ENCODE data around the gene MLXIP. TPM values are rescaled to one million over a fixed set of nuclear protein-coding genes. Genes with fewer than 3 reads are reported as not detected.

MLXIP gene
- total and polyA plus RNA-seq, 2 of the 4 experiments (the other 2 are of a cell fraction) = 2.7 to 10.8 TPM

- H3K18ac ChIP-seq (ENCODE audit: low read depth, low read length) = no peak overlapping the region
- no peak overlapping the region for H2AK9ac ChIP-seq (replicated peaks; ENCODE audit: low read depth, low read length, poor library complexity)
- no peak overlapping the region for H3K14ac ChIP-seq (replicated peaks; ENCODE audit: low read depth, low read length)
- H4K20me1 ChIP-seq (ENCODE audit: insufficient read depth, low read length) = peaks cover 53% of the 10 kb centered on the region
- peaks cover 39% of the 10 kb centered on the region for H3K36me3 ChIP-seq (ENCODE audit: control insufficient read depth, insufficient read depth, low read length)
- ChIA-PET POLR2A (ENCODE audit: unreplicated experiment) (no interaction called here), CTCF (interaction anchor here (0.6 to 1.0 kb wide), 2 partner anchors 19 to 36 kb away, joined by 3 to 4 read pairs; no protein-coding TSS in a partner anchor)
- no peak overlapping the region for H3K23ac ChIP-seq (ENCODE audit: low read depth, low read length)
- no peak overlapping the region for H2BK120ac ChIP-seq (ENCODE audit: low read depth, low read length)
- TF ChIP-seq CTCF (conservative IDR thresholded peaks at IDR 0.05; ENCODE audit: low read depth, low read length) (no peak), FOS (IDR thresholded peaks at IDR 0.05; ENCODE audit: low read depth, low read length) (no peak), MXI1 (IDR thresholded peaks at IDR 0.05; ENCODE audit: borderline replicate concordance, low read depth, low read length) (no peak), RAD21 (IDR thresholded peaks at IDR 0.05; ENCODE audit: low read length) (no peak), USF2 (IDR thresholded peaks at IDR 0.05; ENCODE audit: low read depth, low read length) (no peak), POLR2A (IDR thresholded peaks at IDR 0.05; ENCODE audit: low read depth, low read length) (no peak), CEBPB (IDR thresholded peaks at IDR 0.05; ENCODE audit: low read depth, low read length) (no peak), MAFK (IDR thresholded peaks at IDR 0.05; ENCODE audit: low read depth, low read length) (no peak), CHD1 (IDR thresholded peaks at IDR 0.05; ENCODE audit: low read depth, low read length) (no peak), ELK1 (IDR thresholded peaks at IDR 0.05; ENCODE audit: borderline replicate concordance, low read depth, low read length) (no peak), MAZ (IDR thresholded peaks at IDR 0.05; ENCODE audit: borderline replicate concordance, low read depth, low read length) (no peak), NFE2L2 (IDR thresholded peaks at IDR 0.05; ENCODE audit: low read depth, low read length) (no peak), RCOR1 (IDR thresholded peaks at IDR 0.05; ENCODE audit: insufficient replicate concordance, low read length) (no peak), SMC3 (IDR thresholded peaks at IDR 0.05; ENCODE audit: low read depth, low read length) (no peak), RFX5 (IDR thresholded peaks at IDR 0.05; ENCODE audit: low read depth, low read length) (no peak), BHLHE40 (IDR thresholded peaks at IDR 0.05; ENCODE audit: low read depth, low read length) (no peak)
- 82% methylated on average over 14 of the region's 17 CpGs; no CpG with 5 or more reads in 1 of the 2 experiments for WGBS, 2 experiments (ENCODE audit: extremely low coverage in 2 of 2, insufficient read length in 1 of 2)
- no peaks in the 10 kb centered on the region for H3K9me3 ChIP-seq (ENCODE audit: control insufficient read depth, insufficient read depth, low read length)
- no peak overlapping the region for H3K4me3 ChIP-seq (ENCODE audit: insufficient read depth, low read depth, low read length)
- no peak overlapping the region for H2BK20ac ChIP-seq (ENCODE audit: low read depth, low read length)
- intact Hi-C loops (cut with micrococcal nuclease) (no loop called here), dilution Hi-C loops (cut with HindIII; ENCODE audit: low sequenced_read_pairs, unreplicated experiment) (no loop called here), in situ Hi-C loops (cut with MboI; ENCODE audit: low sequenced_read_pairs) (no loop called here)
- H3K4me1 ChIP-seq (ENCODE audit: control insufficient read depth, insufficient read depth, low read length) = peaks cover 16% of the 10 kb centered on the region
- no peak overlapping the region for H3K4me2 ChIP-seq (ENCODE audit: low read depth, low read length)
- peaks cover 24 to 81% of the 10 kb centered on the region in 2 experiments for H3K79me1 ChIP-seq (ENCODE audit: low read depth in 1 of 2, low read length in 2 of 2)
- H3K27ac ChIP-seq (ENCODE audit: insufficient read depth, low read length) = no peak overlapping the region
- DNase-seq (no peak), ATAC-seq (ENCODE audit: low read depth) (no peak)
- peaks cover 27% of the 10 kb centered on the region for H3K9me1 ChIP-seq (ENCODE audit: insufficient read depth, low read length)
- H2BK5ac ChIP-seq (ENCODE audit: low read depth, low read length, poor library complexity, severe bottlenecking) = no peak overlapping the region
- no peak overlapping the region for H4K91ac ChIP-seq (ENCODE audit: insufficient read depth, low read depth, low read length)
- H4K5ac ChIP-seq (ENCODE audit: low read depth, low read length) = no peak overlapping the region
- H2AK5ac ChIP-seq (ENCODE audit: low read depth, low read length) = no peak overlapping the region
- BruUV-seq (replicated peaks) = no TSS peak
- H2BK15ac ChIP-seq (ENCODE audit: low read depth, low read length) = no peak overlapping the region
- no peak overlapping the region for H3K56ac ChIP-seq (ENCODE audit: extremely low read depth, insufficient read depth, low read length)
- H4K8ac ChIP-seq (ENCODE audit: low read depth in 2 of 2, low read length in 2 of 2) = no peak overlapping the region
- H2AFZ ChIP-seq (replicated peaks; ENCODE audit: low read length, poor library complexity) = no peak overlapping the region
- H3K9ac ChIP-seq (ENCODE audit: low read depth, low read length) = no peak overlapping the region
- H3K27me3 ChIP-seq (ENCODE audit: control insufficient read depth, insufficient read depth, low read length) = no peaks in the 10 kb centered on the region
- H3K4ac ChIP-seq (ENCODE audit: low read depth, low read length) = no peak overlapping the region
Measured at GRCh38 chr12:122087431-122088178, 9.0 kb downstream of the MLXIP start.

Measured in IMR-90 (cell line).